Endodermal cell (in vitro differentiated cells): ENCODE data around the gene KRTAP3-3. TPM values are rescaled to one million over a fixed set of nuclear protein-coding genes. Genes with fewer than 3 reads are reported as not detected.

Experiments
- DNase-seq: peaks from one replicate; pipeline ENCODE4 v3.0.0-alpha.2; 2017
- H3K27ac ChIP-seq: 2 replicates; pipeline ENCODE4 v1.5.1; 2013; ENCODE audit warnings: mild to moderate bottlenecking, low read depth, low read length, moderate library complexity
- H3K27me3 ChIP-seq: 2 replicates; pipeline ENCODE4 v1.6.1; 2013; ENCODE audit warnings: mild to moderate bottlenecking, low read length, moderate library complexity; ENCODE audit not compliant: insufficient read depth, control insufficient read depth, poor library complexity, severe bottlenecking
- H3K36me3 ChIP-seq: 2 replicates; pipeline ENCODE4 v1.7.0; 2013; ENCODE audit warnings: mild to moderate bottlenecking, low read length, moderate library complexity; ENCODE audit not compliant: control insufficient read depth, insufficient read depth
- H3K4me1 ChIP-seq: one replicate; pipeline ENCODE4 v1.7.0; 2013; ENCODE audit warnings: low read length; ENCODE audit not compliant: control insufficient read depth, insufficient read depth
- H3K4me3 ChIP-seq: 2 replicates; pipeline ENCODE4 v1.5.1; 2013; ENCODE audit warnings: mild to moderate bottlenecking, low read length, moderate library complexity
- H3K9ac ChIP-seq: 2 replicates; pipeline ENCODE4 v1.6.1; 2013; ENCODE audit warnings: mild to moderate bottlenecking, low read length, moderate library complexity; ENCODE audit not compliant: poor library complexity, severe bottlenecking; ENCODE audit errors: extremely low read depth
- H3K9me3 ChIP-seq: 2 replicates; pipeline ENCODE4 v1.6.1; 2013; ENCODE audit warnings: mild to moderate bottlenecking, low read length, moderate library complexity; ENCODE audit not compliant: control insufficient read depth
- H3K27ac Mint-ChIP-seq: 2 replicates; pipeline ENCODE4 v1.8.0; 2020; ENCODE audit warnings: mixed read lengths
- H3K27me3 Mint-ChIP-seq: 2 replicates; pipeline ENCODE4 v1.8.0; 2021; ENCODE audit warnings: mild to moderate bottlenecking, mixed read lengths; ENCODE audit not compliant: insufficient read depth
- H3K36me3 Mint-ChIP-seq: 2 replicates; pipeline ENCODE4 v1.8.0; 2020; ENCODE audit warnings: low read depth, mixed read lengths
- H3K4me1 Mint-ChIP-seq: 2 replicates; pipeline ENCODE4 v1.8.0; 2020; ENCODE audit warnings: mixed read lengths
- H3K4me3 Mint-ChIP-seq: 2 replicates; pipeline ENCODE4 v1.8.0; 2020; ENCODE audit warnings: mild to moderate bottlenecking, moderate library complexity, mixed read lengths
- H3K9me3 Mint-ChIP-seq: 2 replicates; pipeline ENCODE4 v1.8.0; 2020; ENCODE audit warnings: mild to moderate bottlenecking, mixed read lengths
- WGBS, 2 experiments: methylation state at CpG; one replicate each; pipeline versions ENCODE4 v1.1.5 to v1.1.7; 2013; ENCODE audit warnings: missing lambda C conversion rate in 2 of 2, mixed read lengths in 1 of 2; ENCODE audit not compliant: insufficient coverage in 1 of 2, insufficient read length in 1 of 2; 5-methylcytosine and 5-hydroxymethylcytosine counted together
- total RNA-seq, 2 donors: library from RNA; stranded (reverse); fragmentation: NEBNext Ultra II Directional in 1 of 2; extraction: Animal tissue kit (Norgen Biotek cat#: 25700) in 1 of 2; gene quantifications; 2 replicates in 1 of 2; 3 replicates in 1 of 2; pipeline ENCODE4 v1.2.1, GENCODE V29; 2021
- TF ChIP-seq, protein P1 (sequence below): fragments of 200-600 bp; sonication (generic); conservative IDR thresholded peaks from 2 replicates; pipeline ENCODE4 v1.5.0; 2021; ENCODE audit warnings: antibody characterized with exemption, mild to moderate bottlenecking

The KRTAP3-3 gene
- total RNA-seq, 2 donors from 2014 or later: not detected

DNA sequence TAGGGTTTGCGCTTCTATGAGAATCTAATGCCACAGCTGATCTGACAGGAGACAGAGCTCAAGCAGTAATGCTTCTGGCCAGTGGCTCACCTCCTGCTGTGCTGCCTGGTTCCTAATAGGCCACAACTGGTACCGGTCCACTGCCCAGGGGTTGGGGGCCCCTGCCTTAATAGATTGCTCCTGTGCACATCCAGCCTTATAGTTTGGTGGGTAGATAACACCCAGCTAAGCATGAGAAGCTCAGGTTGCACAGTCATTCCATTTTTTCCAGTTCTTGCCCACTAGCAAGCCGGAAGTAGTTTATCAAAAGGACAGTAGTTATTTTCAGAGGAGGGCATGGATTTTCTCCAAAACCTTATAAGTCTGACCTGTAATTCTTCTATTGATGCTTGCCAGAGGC, 25.5 kb upstream of the KRTAP3-3 start:
- peaks cover 3% of the 10 kb centered on the region for H3K4me1 Mint-ChIP-seq
- no peak overlapping the region for H3K27ac ChIP-seq
- H3K9ac ChIP-seq: no peak overlapping the region
- no peaks in the 10 kb centered on the region for H3K9me3 ChIP-seq
- DNase-seq: no peak
- H3K4me3 ChIP-seq: no peak overlapping the region
- no peaks in the 10 kb centered on the region for H3K9me3 Mint-ChIP-seq
- no peaks in the 10 kb centered on the region for H3K27me3 Mint-ChIP-seq
- no peak overlapping the region for H3K4me3 Mint-ChIP-seq
- 92 to 100% methylated on average over 2 to 3 of the region's 3 CpGs for WGBS, 2 experiments
- no peaks in the 10 kb centered on the region for H3K36me3 Mint-ChIP-seq
- H3K36me3 ChIP-seq: no peaks in the 10 kb centered on the region
- no peak overlapping the region for H3K27ac Mint-ChIP-seq
- H3K27me3 ChIP-seq: no peaks in the 10 kb centered on the region
- TF ChIP-seq, protein P1, sequence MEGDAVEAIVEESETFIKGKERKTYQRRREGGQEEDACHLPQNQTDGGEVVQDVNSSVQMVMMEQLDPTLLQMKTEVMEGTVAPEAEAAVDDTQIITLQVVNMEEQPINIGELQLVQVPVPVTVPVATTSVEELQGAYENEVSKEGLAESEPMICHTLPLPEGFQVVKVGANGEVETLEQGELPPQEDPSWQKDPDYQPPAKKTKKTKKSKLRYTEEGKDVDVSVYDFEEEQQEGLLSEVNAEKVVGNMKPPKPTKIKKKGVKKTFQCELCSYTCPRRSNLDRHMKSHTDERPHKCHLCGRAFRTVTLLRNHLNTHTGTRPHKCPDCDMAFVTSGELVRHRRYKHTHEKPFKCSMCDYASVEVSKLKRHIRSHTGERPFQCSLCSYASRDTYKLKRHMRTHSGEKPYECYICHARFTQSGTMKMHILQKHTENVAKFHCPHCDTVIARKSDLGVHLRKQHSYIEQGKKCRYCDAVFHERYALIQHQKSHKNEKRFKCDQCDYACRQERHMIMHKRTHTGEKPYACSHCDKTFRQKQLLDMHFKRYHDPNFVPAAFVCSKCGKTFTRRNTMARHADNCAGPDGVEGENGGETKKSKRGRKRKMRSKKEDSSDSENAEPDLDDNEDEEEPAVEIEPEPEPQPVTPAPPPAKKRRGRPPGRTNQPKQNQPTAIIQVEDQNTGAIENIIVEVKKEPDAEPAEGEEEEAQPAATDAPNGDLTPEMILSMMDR: no peak
- no peaks in the 10 kb centered on the region for H3K4me1 ChIP-seq

DNA sequence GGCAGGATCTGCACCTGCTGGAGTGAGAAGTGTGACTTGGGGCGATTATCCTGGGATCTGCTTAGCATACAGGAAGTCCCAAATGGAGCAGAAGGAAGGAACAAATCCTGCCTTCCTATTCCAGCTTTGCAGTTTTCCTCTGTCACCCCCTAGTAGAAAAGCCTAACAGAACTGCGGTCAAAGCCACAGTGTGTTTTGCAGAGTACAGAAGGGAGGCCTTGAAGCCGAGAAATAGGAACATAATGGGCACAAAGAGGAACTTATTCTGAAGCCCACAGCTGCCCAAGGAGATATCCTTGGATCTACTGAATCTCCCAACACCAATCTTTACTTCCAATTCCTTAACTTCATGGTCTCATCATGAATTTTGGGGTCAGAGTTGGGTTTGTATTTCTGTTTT, 24.6 kb upstream of the KRTAP3-3 start:
- no peaks in the 10 kb centered on the region for H3K9me3 Mint-ChIP-seq
- H3K9me3 ChIP-seq: no peaks in the 10 kb centered on the region
- 85 to 100% methylated on average over 1 to 3 of the region's 3 CpGs for WGBS, 2 experiments
- H3K4me1 Mint-ChIP-seq: peaks cover 3% of the 10 kb centered on the region
- H3K9ac ChIP-seq: no peak overlapping the region
- H3K27me3 ChIP-seq: no peaks in the 10 kb centered on the region
- no peaks in the 10 kb centered on the region for H3K27me3 Mint-ChIP-seq
- no peak for DNase-seq
- no peak overlapping the region for H3K27ac ChIP-seq
- H3K4me3 Mint-ChIP-seq: no peak overlapping the region
- no peaks in the 10 kb centered on the region for H3K36me3 ChIP-seq
- TF ChIP-seq, protein P1: no peak
- H3K4me3 ChIP-seq: no peak overlapping the region
- no peak overlapping the region for H3K27ac Mint-ChIP-seq
- no peaks in the 10 kb centered on the region for H3K36me3 Mint-ChIP-seq
- H3K4me1 ChIP-seq: no peaks in the 10 kb centered on the region

DNA sequence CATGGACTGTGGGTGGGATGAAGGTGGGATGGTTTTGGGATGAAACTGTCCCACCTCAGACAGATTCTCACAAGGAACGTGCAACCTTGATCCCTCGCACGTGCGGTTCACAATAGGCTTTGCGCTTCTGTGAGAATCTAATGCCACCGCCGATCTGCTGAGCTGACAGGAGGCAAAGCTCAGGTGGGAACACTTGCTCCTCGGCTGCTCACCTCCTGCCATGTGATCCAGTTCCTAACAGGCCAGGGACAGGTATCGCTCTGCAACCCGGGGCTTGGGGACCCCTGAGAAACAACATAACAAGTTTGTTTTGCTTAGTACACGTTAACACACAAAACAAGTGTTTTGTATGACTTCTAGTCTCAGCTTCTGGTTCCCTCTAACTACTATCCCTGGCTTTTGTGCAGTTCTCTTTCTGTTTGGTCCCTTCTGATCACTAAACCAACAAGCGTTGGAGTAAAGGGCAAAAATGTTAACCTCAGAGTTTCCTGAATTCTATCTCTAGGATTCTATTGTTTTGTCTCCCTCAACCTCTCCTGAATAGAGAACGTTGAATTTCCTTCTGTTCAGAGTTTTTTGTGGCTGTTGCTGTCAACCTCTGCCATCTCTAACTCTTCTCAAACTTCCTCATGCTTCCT, 22.7 kb upstream of the KRTAP3-3 start:
- H3K27ac ChIP-seq: no peak overlapping the region
- H3K9ac ChIP-seq: no peak overlapping the region
- TF ChIP-seq, protein P1: no peak
- H3K27me3 ChIP-seq: no peaks in the 10 kb centered on the region
- WGBS, 2 experiments: 90 to 95% methylated on average over 12 to 13 of the region's 13 CpGs
- no peak for DNase-seq
- Mint-ChIP-seq H3K27ac (no peak overlapping the region), H3K9me3 (no peaks in the 10 kb centered on the region), H3K27me3 (no peaks in the 10 kb centered on the region), H3K4me3 (no peak overlapping the region), H3K4me1 (peaks cover 8% of the 10 kb centered on the region), H3K36me3 (no peaks in the 10 kb centered on the region)
- H3K36me3 ChIP-seq: no peaks in the 10 kb centered on the region
- no peaks in the 10 kb centered on the region for H3K4me1 ChIP-seq
- no peaks in the 10 kb centered on the region for H3K9me3 ChIP-seq
- no peak overlapping the region for H3K4me3 ChIP-seq
